Lower leg skin (tissue), 3 donors: ENCODE data around the gene TMEM82.

Experiments used
- POLR2A ChIP-seq, 2 donors: fragments of 450-650 bp; IDR thresholded peaks; one replicate each; pipeline ENCODE4 v1.6.1; 2016 to 2017; ENCODE audit warnings: antibody characterized with exemption in 2 of 2, mild to moderate bottlenecking in 1 of 2, moderate library complexity in 1 of 2
- TF ChIP-seq, protein P1 (sequence below), 3 donors: fragments of 450-650 bp; IDR thresholded peaks; one replicate each; pipeline ENCODE4 v1.5.1; 2016; ENCODE audit warnings: antibody characterized with exemption in 3 of 3, mild to moderate bottlenecking in 3 of 3, moderate library complexity in 2 of 3

DNA sequence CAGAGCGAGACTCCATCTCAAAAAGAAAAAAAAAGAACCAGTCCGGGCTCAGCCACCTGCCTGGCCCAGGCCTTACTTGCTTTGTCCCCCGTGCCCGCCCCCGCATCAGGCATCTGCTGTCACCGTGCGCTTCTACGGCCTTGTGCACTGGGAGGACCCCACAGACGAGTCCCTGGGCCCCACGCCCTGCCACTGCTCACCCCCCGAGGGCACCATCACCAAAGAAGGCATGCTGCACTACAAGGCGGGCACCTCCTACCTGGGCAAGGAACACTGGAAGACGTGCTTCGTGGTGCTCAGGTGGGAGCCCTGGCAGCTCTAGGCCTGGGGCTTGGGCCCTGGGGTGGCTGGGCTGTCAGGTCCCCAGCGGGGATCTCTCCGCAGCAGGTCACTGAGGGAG, 11.9 kb upstream of the TMEM82 start:
- TF ChIP-seq, protein P1, sequence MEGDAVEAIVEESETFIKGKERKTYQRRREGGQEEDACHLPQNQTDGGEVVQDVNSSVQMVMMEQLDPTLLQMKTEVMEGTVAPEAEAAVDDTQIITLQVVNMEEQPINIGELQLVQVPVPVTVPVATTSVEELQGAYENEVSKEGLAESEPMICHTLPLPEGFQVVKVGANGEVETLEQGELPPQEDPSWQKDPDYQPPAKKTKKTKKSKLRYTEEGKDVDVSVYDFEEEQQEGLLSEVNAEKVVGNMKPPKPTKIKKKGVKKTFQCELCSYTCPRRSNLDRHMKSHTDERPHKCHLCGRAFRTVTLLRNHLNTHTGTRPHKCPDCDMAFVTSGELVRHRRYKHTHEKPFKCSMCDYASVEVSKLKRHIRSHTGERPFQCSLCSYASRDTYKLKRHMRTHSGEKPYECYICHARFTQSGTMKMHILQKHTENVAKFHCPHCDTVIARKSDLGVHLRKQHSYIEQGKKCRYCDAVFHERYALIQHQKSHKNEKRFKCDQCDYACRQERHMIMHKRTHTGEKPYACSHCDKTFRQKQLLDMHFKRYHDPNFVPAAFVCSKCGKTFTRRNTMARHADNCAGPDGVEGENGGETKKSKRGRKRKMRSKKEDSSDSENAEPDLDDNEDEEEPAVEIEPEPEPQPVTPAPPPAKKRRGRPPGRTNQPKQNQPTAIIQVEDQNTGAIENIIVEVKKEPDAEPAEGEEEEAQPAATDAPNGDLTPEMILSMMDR (IDR thresholded peaks at IDR 0.05), result no peak
- TF ChIP-seq POLR2A (IDR thresholded peaks at IDR 0.05), result no peak
